ENCODE measurements around the gene MFSD12. TPM values are rescaled to one million over a fixed set of nuclear protein-coding genes. Genes with fewer than 3 reads are reported as not detected.

Gene MFSD12
- total and polyA plus RNA-seq, 2 experiments from 2014 or later = 35.3 to 91.1 TPM

DNA sequence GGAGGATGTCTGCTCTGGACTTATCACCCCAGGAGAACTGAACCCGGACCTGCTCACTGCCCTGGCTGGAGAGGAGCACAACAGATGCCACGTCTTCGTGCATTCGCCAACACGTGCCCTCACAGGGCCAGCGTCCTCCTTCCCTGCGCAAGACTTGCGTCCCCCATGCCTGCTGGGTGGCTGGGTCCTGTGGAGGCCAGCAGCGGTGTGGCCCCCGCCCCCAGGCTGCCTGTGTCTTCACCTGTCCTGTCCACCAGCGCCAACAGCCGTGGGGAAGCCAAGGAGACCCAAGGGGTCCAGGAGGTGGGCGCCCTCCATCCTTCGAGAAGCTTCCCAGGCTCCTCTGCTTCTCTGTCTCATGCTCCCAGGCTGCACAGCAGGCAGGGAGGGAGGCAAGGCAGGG, 21.8 kb downstream of the MFSD12 start:
- H3K27me3 Mint-ChIP-seq (ENCODE audit: insufficient read depth, low read depth, poor library complexity) = peaks cover 21% of the 10 kb centered on the region
- H3K9me3 Mint-ChIP-seq = 0 out of 3 replicates have a peak, but pooled peaks cover 3% of the 10 kb centered on the region
- ATAC-seq = no peak
- TF ChIP-seq POLR2AphosphoS5 (IDR thresholded peaks at IDR 0.05; ENCODE audit: low read depth) (no peak), NANOG (IDR thresholded peaks at IDR 0.05; ENCODE audit: borderline replicate concordance) (no peak), STAT1 (IDR thresholded peaks at IDR 0.05; ENCODE audit: unreplicated experiment) (no peak), ZNF331 (CRISPR knock-in tag; IDR thresholded peaks at IDR 0.05; ENCODE audit: low read depth) (no peak), ZNF114 (CRISPR knock-in tag; IDR thresholded peaks at IDR 0.05) (no peak), EZH2 (IDR thresholded peaks at IDR 0.05; ENCODE audit: low read depth, unreplicated experiment) (no peak), CREB1 (CRISPR knock-in tag; IDR thresholded peaks at IDR 0.05; ENCODE audit: low read depth) (no peak), JUNB (IDR thresholded peaks at IDR 0.05; ENCODE audit: unreplicated experiment) (no peak), EZH2phosphoT487 (IDR thresholded peaks at IDR 0.05; ENCODE audit: unreplicated experiment) (no peak)
- TF ChIP-seq, protein P1, sequence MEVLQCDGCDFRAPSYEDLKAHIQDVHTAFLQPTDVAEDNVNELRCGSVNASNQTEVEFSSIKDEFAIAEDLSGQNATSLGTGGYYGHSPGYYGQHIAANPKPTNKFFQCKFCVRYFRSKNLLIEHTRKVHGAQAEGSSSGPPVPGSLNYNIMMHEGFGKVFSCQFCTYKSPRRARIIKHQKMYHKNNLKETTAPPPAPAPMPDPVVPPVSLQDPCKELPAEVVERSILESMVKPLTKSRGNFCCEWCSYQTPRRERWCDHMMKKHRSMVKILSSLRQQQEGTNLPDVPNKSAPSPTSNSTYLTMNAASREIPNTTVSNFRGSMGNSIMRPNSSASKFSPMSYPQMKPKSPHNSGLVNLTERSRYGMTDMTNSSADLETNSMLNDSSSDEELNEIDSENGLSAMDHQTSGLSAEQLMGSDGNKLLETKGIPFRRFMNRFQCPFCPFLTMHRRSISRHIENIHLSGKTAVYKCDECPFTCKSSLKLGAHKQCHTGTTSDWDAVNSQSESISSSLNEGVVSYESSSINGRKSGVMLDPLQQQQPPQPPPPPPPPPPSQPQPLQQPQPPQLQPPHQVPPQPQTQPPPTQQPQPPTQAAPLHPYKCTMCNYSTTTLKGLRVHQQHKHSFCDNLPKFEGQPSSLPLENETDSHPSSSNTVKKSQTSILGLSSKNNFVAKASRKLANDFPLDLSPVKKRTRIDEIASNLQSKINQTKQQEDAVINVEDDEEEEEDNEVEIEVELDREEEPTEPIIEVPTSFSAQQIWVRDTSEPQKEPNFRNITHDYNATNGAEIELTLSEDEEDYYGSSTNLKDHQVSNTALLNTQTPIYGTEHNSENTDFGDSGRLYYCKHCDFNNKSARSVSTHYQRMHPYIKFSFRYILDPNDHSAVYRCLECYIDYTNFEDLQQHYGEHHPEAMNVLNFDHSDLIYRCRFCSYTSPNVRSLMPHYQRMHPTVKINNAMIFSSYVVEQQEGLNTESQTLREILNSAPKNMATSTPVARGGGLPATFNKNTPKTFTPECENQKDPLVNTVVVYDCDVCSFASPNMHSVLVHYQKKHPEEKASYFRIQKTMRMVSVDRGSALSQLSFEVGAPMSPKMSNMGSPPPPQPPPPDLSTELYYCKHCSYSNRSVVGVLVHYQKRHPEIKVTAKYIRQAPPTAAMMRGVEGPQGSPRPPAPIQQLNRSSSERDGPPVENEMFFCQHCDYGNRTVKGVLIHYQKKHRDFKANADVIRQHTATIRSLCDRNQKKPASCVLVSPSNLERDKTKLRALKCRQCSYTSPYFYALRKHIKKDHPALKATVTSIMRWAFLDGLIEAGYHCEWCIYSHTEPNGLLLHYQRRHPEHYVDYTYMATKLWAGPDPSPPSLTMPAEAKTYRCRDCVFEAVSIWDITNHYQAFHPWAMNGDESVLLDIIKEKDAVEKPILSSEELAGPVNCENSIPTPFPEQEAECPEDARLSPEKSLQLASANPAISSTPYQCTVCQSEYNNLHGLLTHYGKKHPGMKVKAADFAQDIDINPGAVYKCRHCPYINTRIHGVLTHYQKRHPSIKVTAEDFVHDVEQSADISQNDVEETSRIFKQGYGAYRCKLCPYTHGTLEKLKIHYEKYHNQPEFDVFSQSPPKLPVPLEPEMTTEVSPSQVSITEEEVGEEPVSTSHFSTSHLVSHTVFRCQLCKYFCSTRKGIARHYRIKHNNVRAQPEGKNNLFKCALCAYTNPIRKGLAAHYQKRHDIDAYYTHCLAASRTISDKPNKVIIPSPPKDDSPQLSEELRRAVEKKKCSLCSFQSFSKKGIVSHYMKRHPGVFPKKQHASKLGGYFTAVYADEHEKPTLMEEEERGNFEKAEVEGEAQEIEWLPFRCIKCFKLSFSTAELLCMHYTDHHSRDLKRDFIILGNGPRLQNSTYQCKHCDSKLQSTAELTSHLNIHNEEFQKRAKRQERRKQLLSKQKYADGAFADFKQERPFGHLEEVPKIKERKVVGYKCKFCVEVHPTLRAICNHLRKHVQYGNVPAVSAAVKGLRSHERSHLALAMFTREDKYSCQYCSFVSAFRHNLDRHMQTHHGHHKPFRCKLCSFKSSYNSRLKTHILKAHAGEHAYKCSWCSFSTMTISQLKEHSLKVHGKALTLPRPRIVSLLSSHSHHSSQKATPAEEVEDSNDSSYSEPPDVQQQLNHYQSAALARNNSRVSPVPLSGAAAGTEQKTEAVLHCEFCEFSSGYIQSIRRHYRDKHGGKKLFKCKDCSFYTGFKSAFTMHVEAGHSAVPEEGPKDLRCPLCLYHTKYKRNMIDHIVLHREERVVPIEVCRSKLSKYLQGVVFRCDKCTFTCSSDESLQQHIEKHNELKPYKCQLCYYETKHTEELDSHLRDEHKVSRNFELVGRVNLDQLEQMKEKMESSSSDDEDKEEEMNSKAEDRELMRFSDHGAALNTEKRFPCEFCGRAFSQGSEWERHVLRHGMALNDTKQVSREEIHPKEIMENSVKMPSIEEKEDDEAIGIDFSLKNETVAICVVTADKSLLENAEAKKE (CRISPR knock-in tag; IDR thresholded peaks at IDR 0.05) = no peak
- TF ChIP-seq, protein P2, sequence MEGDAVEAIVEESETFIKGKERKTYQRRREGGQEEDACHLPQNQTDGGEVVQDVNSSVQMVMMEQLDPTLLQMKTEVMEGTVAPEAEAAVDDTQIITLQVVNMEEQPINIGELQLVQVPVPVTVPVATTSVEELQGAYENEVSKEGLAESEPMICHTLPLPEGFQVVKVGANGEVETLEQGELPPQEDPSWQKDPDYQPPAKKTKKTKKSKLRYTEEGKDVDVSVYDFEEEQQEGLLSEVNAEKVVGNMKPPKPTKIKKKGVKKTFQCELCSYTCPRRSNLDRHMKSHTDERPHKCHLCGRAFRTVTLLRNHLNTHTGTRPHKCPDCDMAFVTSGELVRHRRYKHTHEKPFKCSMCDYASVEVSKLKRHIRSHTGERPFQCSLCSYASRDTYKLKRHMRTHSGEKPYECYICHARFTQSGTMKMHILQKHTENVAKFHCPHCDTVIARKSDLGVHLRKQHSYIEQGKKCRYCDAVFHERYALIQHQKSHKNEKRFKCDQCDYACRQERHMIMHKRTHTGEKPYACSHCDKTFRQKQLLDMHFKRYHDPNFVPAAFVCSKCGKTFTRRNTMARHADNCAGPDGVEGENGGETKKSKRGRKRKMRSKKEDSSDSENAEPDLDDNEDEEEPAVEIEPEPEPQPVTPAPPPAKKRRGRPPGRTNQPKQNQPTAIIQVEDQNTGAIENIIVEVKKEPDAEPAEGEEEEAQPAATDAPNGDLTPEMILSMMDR (conservative IDR thresholded peaks at IDR 0.05; ENCODE audit: low read depth in 2 of 2) = no peak
- TF ChIP-seq, protein P3, sequence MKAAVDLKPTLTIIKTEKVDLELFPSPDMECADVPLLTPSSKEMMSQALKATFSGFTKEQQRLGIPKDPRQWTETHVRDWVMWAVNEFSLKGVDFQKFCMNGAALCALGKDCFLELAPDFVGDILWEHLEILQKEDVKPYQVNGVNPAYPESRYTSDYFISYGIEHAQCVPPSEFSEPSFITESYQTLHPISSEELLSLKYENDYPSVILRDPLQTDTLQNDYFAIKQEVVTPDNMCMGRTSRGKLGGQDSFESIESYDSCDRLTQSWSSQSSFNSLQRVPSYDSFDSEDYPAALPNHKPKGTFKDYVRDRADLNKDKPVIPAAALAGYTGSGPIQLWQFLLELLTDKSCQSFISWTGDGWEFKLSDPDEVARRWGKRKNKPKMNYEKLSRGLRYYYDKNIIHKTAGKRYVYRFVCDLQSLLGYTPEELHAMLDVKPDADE (IDR thresholded peaks at IDR 0.05) = no peak
- H3K4me1 Mint-ChIP-seq = peaks cover 10% of the 10 kb centered on the region; the same call in 2 of the 3 replicates
- no peak overlapping the region for H3K27ac Mint-ChIP-seq
- Histone ChIP-seq H3K9me2 (ENCODE audit: insufficient read depth) (no peaks in the 10 kb centered on the region), H3K27me3 (ENCODE audit: insufficient read depth) (no peaks in the 10 kb centered on the region), H3K36me3 (ENCODE audit: insufficient read depth) (no peaks in the 10 kb centered on the region), H3K27ac (ENCODE audit: low read depth) (no peak overlapping the region), H2AFZ (no peak overlapping the region), H3K79me2 (replicated peaks; ENCODE audit: insufficient read depth) (no peaks in the 10 kb centered on the region), H3K4me1 (ENCODE audit: insufficient read depth) (no peaks in the 10 kb centered on the region), H3K4me3 (no peak overlapping the region), H4K20me1 (replicated peaks; ENCODE audit: insufficient read depth) (no peaks in the 10 kb centered on the region; the same call in 1 of the 2 replicates), H3K4me2 (no peak overlapping the region), H3F3A (replicated peaks; ENCODE audit: low read depth) (peaks cover 7% of the 10 kb centered on the region; the same call in 1 of the 2 replicates)
- DNase-seq (ENCODE audit: low spot score) = no peak
- peaks cover 36% of the 10 kb centered on the region for H3K36me3 Mint-ChIP-seq (ENCODE audit: low read depth)
- no peak overlapping the region for H3K4me3 Mint-ChIP-seq

All from GM23338 (cell line).